Stomach (tissue), 9 donors: Measurements from ENCODE around the gene DPF1. TPM values are rescaled to one million over a fixed set of nuclear protein-coding genes. Genes with fewer than 3 reads are reported as not detected.
"Not testable (repeated sequence)": the region's sequence is repeated elsewhere in the genome, so short reads cannot be mapped to it uniquely, and the experiment has no call there.

ENCODE experiments used
- DNase-seq, 2 donors: peaks; one replicate each; pipeline versions ENCODE4 v3.0.0 to v3.0.0-alpha.2; 2013 to 2019
- H3K27ac ChIP-seq, 5 donors: fragments of 200-600 bp in 4 of 5; sonication (generic) in 4 of 5; one replicate each; pipeline ENCODE4 v1.5.1; 2013 to 2019; ENCODE audit warnings: mild to moderate bottlenecking in 1 of 5, moderate library complexity in 1 of 5
- H3K27me3 ChIP-seq, 3 donors: fragments of 200-600 bp; sonication (generic); one replicate each; pipeline ENCODE4 v1.5.1; 2017 to 2019; ENCODE audit warnings: mixed run types in 1 of 3
- H3K36me3 ChIP-seq, 4 donors: fragments of 200-600 bp; sonication (generic); 1 replicate in 3 of 4; 2 replicates in 1 of 4; pipeline ENCODE4 v1.5.1; 2016 to 2019
- H3K4me1 ChIP-seq, 4 donors: fragments of 200-600 bp; sonication (generic); one replicate each; pipeline ENCODE4 v1.5.1; 2016 to 2019
- H3K4me3 ChIP-seq, 4 donors: fragments of 200-600 bp; sonication (generic) in 3 of 4; one replicate each; pipeline ENCODE4 v1.5.1; 2016 to 2019; ENCODE audit warnings: mild to moderate bottlenecking in 1 of 4
- H3K9me3 ChIP-seq, 4 donors: fragments of 200-600 bp; sonication (generic); one replicate each; pipeline ENCODE4 v1.5.1; 2016 to 2019
- CTCF ChIP-seq, 7 experiments: fragments of 450-650 bp in 4 of 7; fragments of 200-600 bp in 3 of 7; sonication (generic) in 3 of 7; IDR thresholded peaks; one replicate each; pipeline ENCODE4 v1.5.1; 2016 to 2019; ENCODE audit warnings: antibody characterized with exemption in 7 of 7, control low read depth in 2 of 7, mild to moderate bottlenecking in 1 of 7
- EP300 ChIP-seq: sonication (generic); formaldehyde crosslinking; IDR thresholded peaks from one replicate; pipeline ENCODE4 v1.6.1; 2017; ENCODE audit warnings: antibody characterized with exemption
- POLR2A ChIP-seq, 4 donors: fragments of 450-650 bp; IDR thresholded peaks; one replicate each; pipeline ENCODE4 v1.6.1; 2016; ENCODE audit warnings: antibody characterized with exemption in 4 of 4, control low read depth in 2 of 4, mild to moderate bottlenecking in 1 of 4, moderate library complexity in 1 of 4
- POLR2AphosphoS5 ChIP-seq, 3 donors: sonication (generic); formaldehyde crosslinking; IDR thresholded peaks; one replicate each; pipeline ENCODE4 v1.6.1; 2016; ENCODE audit warnings: antibody characterized with exemption in 3 of 3
- WGBS, 5 donors: extraction: QIAGEN DNeasy Blood & Tissue Kit in 3 of 5; methylation state at CpG; one replicate each; pipeline versions ENCODE4 v1.1.5 to v1.1.7; 2013 to 2018; 5-methylcytosine and 5-hydroxymethylcytosine counted together
- intact Hi-C: fragments of 100-400 bp; cut with DNase I; formaldehyde crosslinking; loops from one replicate; pipeline ENCODE4 v1.15.1; 2023; ENCODE audit warnings: low total_unique reads
- polyA plus RNA-seq, 3 donors: library from polyadenylated mRNA; stranded (reverse); fragments of 200-250 nt; gene quantifications; one replicate each; pipeline ENCODE4 v1.2.3, GENCODE V29; 2013
- total RNA-seq, 5 donors: library from RNA; depleted of rRNA; stranded (reverse); fragments of >200 nt; gene quantifications; one replicate each; pipeline versions ENCODE4 v1.1.0 to v1.2.3, GENCODE V29; 2014 to 2016
- donor health status: healthy with polysubstance abuse.
- donor health status: Bipolar disorder and iron deficiency.
- donor health status: healthy.

Gene DPF1
- total and polyA plus RNA-seq, 8 donors = 0.12 to 0.43 TPM; not detected in 6

- no peak for DNase-seq
- WGBS, 5 donors = 62 to 74% (median 70%) methylated on average over 8 of the region's 8 CpGs
- H3K4me3 ChIP-seq = no peak overlapping the region
- TF ChIP-seq EP300 = no peak
- no peak for TF ChIP-seq POLR2AphosphoS5 (IDR thresholded peaks at IDR 0.05)
- no peak for TF ChIP-seq CTCF (IDR thresholded peaks at IDR 0.05)
- H3K9me3 ChIP-seq = no peaks in the 10 kb centered on the region
- intact Hi-C loops = no loop called here
- peaks cover 0 to 30% (median 0%) of the 10 kb centered on the region in 3 donors for H3K27me3 ChIP-seq
- peaks cover 7 to 14% (median 13%) of the 10 kb centered on the region in 4 donors for H3K4me1 ChIP-seq
- no peak overlapping the region for H3K27ac ChIP-seq
- no peaks in the 10 kb centered on the region for H3K36me3 ChIP-seq
Observed at GRCh38 chr19:38239816-38240215, 15.8 kb upstream of the DPF1 start.

GRCh38 chr19:38234615-38235014 lies 10.6 kb upstream of the DPF1 start:
- H3K27ac ChIP-seq = no peak overlapping the region
- TF ChIP-seq POLR2AphosphoS5 (IDR thresholded peaks at IDR 0.05) (no peak), POLR2A (IDR thresholded peaks at IDR 0.05) (no peak), EP300 (no peak), CTCF (IDR thresholded peaks at IDR 0.05) (no peak)
- H3K9me3 ChIP-seq = no peaks in the 10 kb centered on the region
- peaks cover 3 to 82% (median 6%) of the 10 kb centered on the region in 3 donors for H3K27me3 ChIP-seq
- intact Hi-C loops = loop anchor here (5.0 kb wide), 1 partner anchor 93 kb away; no protein-coding TSS in a partner anchor
- DNase-seq = no peak
- H3K4me1 ChIP-seq = no peaks in the 10 kb centered on the region
- H3K4me3 ChIP-seq = no peak overlapping the region
- WGBS, 5 donors = 84 to 98% (median 88%) methylated on average over 4 of the region's 4 CpGs
- H3K36me3 ChIP-seq = no peaks in the 10 kb centered on the region

GRCh38 chr19:38233740-38234251 lies 9.8 kb upstream of the DPF1 start:
- peaks cover 6 to 86% (median 11%) of the 10 kb centered on the region in 3 donors for H3K27me3 ChIP-seq
- peaks cover 6% of the 10 kb centered on the region in 4 donors for H3K4me1 ChIP-seq
- 24 to 32% (median 27%) methylated on average over 4 to 7 of the region's 7 CpGs for WGBS, 5 donors
- intact Hi-C loops = loop anchor here (5.0 kb wide), 1 partner anchor 94 kb away; no protein-coding TSS in a partner anchor
- H3K4me3 ChIP-seq = no peak overlapping the region
- no peaks in the 10 kb centered on the region for H3K36me3 ChIP-seq
- peak; percentile 86 to 90 for DNase-seq
- TF ChIP-seq CTCF (IDR thresholded peaks at IDR 0.05) (peak in 5 of 7 experiments; percentile 45 to 87 (median 73)), POLR2A (IDR thresholded peaks at IDR 0.05) (no peak), EP300 (no peak), POLR2AphosphoS5 (IDR thresholded peaks at IDR 0.05) (no peak)
- no peak overlapping the region for H3K27ac ChIP-seq
- no peaks in the 10 kb centered on the region for H3K9me3 ChIP-seq

GRCh38 chr19:38231918-38232317 lies 7.9 kb upstream of the DPF1 start:
- no peak for TF ChIP-seq POLR2A (IDR thresholded peaks at IDR 0.05)
- no peak for TF ChIP-seq CTCF (IDR thresholded peaks at IDR 0.05)
- TF ChIP-seq POLR2AphosphoS5 (IDR thresholded peaks at IDR 0.05) = no peak
- TF ChIP-seq EP300 = no peak
- no peak for DNase-seq
- H3K9me3 ChIP-seq = no peaks in the 10 kb centered on the region
- H3K27ac ChIP-seq = no peak overlapping the region
- H3K27me3 ChIP-seq = peaks cover 23 to 93% (median 30%) of the 10 kb centered on the region in 3 donors
- intact Hi-C loops = loop anchor here (5.0 kb wide), 1 partner anchor 95 kb away; no protein-coding TSS in a partner anchor
- H3K4me1 ChIP-seq = peaks cover 13 to 16% (median 16%) of the 10 kb centered on the region in 4 donors
- no peak overlapping the region for H3K4me3 ChIP-seq
- no peaks in the 10 kb centered on the region for H3K36me3 ChIP-seq
- WGBS, 5 donors = 88 to 92% (median 90%) methylated on average over 7 of the region's 7 CpGs

- H3K4me3 ChIP-seq, H3K36me3 ChIP-seq, DNase-seq, H3K9me3 ChIP-seq, H3K27ac ChIP-seq: not testable (repeated sequence)
- peaks cover 13 to 16% (median 16%) of the 10 kb centered on the region in 4 donors for H3K4me1 ChIP-seq
- H3K27me3 ChIP-seq = peaks cover 23 to 98% (median 41%) of the 10 kb centered on the region in 3 donors
- intact Hi-C loops = loop anchor here (5.0 kb wide), 1 partner anchor 97 kb away; no protein-coding TSS in a partner anchor
- 47 to 74% (median 70%) methylated on average over 2 to 3 of the region's 3 CpGs for WGBS, 5 donors
Observed at GRCh38 chr19:38230506-38231133, 6.6 kb upstream of the DPF1 start.
